NCI-H187 treated with DMSO at 0.1 percent for 48 hours (cell line): Measurements from ENCODE around the gene FIGN.

Experiments
- DNase-seq: peaks from one replicate; lab custom pipeline; 2025; lab: John Stamatoyannopoulos, UW

Gene FIGN

DNA sequence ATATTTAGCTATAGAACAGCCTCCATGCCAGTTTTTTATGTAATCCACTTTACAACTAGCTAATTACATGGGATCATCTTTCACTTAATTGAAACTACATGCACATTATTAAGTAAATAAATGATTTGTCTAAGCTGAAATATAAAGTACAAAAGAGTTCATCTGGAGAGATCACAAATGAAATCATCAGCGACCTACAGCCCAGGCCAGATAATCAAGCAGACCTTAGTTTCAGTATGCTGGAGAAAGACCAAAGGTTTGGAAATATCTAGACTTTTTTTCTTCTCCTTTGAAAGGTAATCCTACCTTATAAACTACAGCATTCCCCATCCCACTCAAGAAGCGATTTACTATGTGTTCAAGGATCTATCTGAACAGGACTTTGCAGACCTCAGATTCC is 26.5 kb downstream of the FIGN start:
- no peak for DNase-seq

DNA sequence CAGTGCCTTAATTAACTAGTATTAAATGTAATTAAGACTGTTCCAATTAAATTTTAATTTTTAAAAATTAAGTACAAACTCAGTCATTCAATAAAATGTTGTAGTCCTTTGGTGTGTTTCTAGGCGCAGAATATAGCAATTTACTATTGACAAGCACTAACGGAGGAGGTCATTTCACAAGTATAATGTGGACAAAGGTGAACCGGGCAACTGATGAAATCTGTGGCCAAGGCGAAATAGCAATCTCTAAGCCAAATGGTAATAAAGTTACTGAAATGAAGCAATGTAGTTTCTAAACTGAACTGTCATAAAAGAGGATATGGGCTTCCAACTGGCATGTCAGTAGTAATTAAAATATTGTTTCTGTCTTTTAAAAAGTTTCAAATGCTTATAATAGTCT is 27.5 kb downstream of the FIGN start:
- no peak for DNase-seq

DNA sequence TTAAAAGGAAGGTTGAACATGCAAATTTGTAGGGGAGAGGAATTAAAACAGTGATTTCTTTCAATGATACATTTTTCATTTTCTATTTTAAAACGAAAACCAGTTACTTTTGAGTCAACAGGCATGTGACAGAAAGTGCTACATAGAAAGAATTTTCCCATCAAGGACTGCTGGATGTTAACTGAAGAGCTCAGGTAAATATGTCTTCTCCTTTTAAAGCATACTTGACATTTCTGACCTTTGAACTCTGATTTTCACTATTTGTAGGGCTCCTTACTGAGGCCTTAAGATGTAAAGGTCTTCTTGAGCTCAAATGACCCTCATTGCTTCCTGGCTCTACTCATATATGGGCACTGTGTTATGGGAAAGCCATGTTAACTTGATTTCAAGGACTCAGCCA is 32.4 kb downstream of the FIGN start:
- no peak for DNase-seq

DNA sequence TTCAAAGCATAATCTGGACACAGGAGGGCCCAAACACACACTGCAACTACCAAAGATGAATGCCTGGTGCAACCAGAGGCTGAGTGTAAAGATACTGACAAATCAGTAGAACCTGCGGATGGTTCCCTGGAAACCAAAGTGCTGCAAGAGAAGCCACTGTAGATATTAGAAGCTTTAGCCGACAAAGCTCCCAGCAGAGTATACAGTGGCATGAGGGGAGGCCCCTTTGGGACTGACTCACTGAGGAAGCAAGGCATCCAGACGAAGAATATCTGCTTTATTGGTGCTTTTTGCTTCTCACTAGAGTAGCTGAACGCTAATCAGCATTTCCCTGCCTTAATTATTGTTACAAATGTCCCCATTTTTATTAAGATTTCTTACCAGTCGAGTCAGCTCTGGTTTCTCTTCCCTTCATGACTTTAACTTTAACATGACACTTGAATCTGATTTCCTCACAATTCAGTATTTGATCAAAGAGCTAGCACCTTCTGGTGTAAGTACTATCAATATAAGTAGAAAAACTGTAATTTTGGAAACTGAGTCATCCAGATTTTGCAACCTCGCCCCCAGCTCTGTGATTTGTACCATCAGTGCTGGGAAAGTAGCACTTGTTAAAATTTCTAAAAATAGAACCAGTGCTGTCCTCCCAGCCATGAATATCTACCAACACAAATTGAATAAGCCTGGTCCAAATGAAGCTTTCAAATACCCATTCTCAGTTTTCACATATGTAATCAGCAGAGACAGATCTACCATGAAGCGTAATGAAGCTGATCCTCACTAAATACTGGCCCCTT is 34.2 kb downstream of the FIGN start:
- DNase-seq = no peak

DNA sequence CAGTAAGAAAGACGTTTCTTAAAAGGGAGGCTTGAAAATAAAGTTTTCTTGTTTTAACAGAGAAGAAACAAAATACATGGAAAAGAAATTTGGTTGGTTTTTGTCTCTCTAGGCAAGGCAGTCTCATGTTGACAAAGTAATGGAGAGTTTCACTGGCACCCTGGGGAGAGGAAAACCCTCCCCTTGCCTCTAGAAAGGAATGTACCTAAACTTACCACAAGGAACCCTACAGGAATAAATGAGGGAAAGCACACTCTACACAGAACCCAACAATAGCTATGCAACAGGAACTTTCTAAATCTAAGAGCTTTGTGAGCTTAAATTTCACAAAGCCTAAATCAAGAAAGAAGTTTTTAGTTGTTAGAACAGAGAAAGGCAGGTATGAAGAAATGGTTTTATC is 37.0 kb downstream of the FIGN start:
- no peak for DNase-seq

DNA sequence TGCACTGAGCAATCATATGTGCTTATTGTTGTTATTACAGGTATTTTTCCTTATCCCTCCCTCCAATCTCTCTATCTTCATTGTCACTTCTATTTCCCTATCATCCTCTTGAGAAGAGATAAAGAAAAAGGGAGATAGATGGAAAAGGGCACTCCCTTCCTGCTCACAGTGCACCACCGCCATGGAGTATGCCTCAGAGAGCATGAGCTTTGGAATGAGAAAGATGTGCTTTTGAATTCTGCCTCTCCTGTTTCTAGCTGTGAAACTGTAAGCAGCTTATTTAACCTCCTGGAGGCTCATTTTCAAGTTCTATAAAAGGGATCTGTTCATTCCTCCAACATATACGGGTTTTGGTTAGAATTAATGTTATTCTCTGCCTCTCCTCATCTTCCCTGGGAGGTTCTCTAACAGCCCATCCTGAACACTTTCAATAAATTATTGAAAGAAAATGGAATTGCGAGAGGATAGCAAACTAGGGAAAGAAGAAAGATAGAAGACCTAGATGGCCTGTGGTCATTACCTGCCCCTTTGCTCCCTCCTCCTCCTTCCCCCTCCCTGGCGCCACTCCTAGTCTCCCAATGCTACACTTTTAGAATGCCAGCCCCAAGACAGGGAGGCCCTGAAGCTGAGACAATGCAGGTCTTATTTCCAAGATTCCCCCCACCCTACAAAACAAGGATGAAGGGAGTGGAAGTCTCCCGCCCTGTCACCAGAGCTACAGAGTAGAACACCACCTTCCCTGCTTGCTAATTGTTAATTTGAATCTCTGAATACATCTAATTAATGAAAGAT is 37.8 kb downstream of the FIGN start:
- DNase-seq = no peak

DNA sequence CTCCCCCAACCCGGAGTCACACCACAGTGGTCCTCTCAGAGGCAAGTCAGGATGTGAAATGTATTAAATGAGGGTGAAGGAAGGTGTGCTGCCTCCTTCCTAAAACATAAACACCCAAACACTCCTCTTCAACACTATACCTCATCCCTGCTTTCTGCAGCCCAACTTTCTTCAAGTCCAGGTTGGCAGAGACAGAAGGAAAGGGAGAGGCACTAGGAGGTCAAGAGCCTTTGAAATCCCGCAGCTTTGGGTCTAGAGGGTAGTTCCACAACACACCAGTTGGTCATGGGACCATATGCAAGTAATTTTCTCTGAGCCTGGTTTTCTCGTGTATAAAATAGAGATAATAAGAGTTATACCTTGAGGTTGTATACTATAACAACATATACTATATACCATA is 38.4 kb downstream of the FIGN start:
- DNase-seq = no peak

DNA sequence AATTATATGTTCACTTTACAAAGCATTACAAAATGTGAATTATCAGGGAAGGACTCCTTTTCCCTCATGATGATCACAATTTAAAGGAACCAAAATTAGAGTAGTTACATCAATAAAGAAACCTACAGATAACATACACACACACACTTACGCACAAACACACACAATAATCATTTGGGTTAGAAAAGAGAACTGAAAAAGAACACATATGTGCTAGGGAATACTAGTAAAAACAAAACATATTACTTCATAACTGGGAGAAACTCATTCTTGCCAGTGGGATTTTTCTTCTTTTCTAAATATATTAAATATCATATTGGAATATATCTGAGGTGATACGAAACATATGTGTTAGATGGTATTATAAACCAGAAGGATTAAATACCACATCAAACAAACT is 42.3 kb downstream of the FIGN start:
- no peak for DNase-seq

DNA sequence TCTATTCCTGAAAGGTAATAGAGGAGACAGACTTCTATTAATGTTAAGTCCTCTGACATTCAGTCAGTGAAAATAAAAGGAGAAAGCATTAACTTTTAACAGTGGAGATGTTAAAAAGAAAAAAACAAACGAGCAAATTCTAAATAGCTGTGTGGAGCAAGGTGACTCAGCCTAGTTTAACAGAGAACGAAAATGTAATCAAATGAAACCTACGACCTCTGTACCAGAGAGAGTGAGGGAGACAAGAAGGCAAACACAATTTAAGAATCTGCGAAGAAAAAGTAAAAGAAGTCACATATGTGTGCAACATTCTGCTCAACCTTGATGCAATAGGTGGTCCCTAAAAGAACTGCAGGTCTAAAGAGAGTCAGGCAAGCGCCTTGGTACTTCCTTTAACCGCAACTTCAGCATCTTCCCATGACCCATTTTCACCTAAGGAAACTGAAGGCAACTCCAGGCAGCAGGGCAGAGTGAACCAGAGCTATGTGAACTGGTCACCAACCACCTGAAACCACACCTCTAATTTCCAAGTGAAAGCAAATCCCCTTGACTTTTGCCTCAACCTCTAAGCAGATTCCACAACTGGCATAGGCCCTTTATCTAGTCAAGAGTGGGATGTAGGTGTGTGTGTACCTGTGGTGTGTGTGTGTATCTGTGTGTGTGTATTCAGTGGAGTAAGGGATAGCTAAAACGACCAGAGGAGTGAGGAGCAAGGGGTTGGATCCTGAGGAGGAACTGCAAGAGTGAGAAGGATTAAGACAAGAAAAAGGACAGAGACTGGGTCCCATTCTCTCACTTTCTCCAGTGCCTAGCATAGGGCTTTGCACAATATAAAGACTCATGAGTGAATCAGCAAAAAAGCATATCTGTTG is 43.0 kb downstream of the FIGN start:
- no peak for DNase-seq

DNA sequence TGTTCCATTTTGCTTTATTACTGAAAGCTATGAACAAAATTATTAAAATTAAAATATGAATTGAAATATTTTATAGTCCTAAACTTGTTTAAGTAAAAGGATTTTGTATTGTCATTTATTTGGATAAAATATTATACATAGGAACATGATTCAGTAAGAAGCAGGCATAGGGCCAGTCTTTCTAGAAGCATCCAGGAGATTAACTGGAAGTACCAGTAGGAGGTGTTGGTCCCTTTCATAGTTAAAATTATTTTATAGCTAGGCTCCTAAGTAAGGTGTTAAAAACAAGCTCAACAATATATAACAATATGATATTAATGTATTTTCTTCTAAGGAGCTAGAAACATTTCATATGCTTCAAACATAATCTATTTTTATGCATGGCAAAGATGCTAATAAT is 43.7 kb downstream of the FIGN start:
- DNase-seq = no peak

DNA sequence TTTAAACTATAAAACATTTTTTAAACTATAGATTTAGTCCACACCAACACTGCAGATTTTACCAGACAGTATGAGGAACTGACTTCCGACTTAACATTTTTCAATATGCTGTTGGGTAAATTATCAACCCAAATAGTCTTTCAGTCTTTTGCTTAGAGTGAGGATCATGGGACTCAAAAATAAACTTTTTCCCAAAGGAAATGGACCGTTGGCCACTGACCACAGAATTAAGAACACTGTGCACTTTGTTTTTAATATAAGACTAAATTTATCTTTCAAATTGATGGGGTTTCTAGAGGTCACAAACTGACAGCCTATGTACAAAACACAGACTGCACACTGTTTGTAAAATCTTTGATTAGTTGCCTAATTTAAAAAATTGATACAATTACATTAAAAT is 44.9 kb downstream of the FIGN start:
- no peak for DNase-seq

DNA sequence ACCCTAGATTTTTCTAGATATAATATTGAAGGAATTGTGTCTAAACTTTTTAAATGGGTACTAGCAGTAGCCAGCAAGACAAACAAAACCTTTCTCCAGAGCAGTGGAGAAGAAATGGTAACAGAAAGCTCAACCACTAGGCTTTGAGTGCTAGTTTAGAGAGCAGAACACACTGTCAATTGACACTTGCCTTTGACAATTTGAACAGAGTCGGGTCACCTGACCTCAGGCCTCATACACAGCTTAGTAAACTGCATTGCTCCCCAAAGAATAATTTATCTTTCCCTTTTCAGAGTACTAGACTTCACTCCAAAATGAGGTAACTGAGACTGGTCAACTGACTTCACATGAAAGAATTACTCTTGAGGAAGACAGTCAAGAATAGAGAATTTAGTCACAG is 48.6 kb downstream of the FIGN start:
- no peak for DNase-seq

DNA sequence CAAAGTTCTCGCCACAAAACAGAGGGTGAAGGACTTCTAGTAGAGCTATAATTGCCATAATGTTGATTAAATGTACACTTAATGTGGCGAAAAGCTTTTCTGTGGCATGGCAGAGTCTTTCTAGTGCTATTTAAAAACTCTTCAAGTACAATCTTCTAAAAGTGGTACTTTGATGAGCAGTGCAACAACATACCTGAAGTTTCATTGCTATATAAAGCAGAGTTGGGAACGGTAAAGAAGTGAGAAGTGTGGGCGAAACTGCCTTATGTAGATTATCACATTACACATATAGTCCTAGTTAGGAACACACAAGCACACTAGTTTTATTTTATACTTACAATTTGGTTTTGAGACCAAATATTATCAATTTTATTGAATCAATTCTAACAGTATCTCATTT is 49.5 kb downstream of the FIGN start:
- peak; percentile 41 for DNase-seq

DNA sequence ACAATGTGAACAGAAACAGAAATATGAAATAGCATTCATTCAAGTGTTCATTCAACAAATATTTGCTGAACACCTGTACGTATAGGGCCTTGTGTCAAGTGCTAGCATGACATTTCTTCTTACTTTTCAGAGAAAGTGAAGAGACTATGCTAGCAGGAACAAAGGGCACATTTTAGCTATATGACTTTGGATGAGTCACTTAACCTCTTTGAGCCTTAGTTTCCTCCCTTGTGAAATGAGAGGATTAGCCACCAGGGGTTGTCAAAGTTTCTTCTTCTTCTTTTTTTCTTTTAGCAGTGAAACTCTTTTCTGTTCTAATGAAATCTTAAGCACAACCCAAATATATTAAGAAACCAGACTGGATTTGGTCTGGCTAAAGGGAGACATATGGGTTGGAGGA is 53.1 kb downstream of the FIGN start:
- DNase-seq = no peak

DNA sequence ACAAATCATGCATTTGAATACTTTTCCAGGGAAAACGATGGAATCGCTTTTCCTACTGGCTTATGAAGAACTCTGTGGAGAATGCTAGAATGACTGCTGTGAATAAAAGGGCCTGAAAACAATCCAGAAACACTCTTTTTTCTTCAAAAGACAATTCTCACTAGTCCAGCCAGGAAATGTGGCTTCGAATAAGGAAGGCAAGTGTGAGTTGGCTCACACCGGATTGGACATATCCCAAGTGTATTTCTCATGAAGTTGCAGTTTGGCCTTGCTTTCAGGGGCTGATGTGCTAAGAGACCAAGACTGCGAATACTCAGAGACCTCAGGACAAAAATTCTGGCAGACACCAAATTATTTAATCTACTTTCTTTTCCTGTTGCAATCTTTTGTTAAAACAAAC is 54.1 kb downstream of the FIGN start:
- DNase-seq = no peak

DNA sequence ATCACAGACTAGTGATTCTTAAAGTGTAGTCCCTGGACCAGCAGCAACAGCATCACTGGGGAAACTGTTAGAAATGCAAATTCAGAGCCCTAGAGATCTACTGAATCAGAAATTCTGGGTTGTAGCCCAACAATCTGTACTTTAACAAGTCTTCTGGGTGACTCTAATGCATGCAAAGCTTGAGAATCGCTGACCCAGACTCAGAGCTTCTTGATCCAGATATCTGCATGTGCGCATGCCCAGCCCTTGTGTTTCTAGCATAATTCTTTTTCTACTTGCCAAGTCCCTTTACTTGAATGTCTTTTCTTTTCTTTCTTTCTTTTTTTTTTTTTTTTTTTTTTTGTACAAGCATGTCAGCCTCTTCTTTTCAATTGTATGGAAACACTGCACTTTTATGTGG is 60.4 kb downstream of the FIGN start:
- DNase-seq = no peak

DNA sequence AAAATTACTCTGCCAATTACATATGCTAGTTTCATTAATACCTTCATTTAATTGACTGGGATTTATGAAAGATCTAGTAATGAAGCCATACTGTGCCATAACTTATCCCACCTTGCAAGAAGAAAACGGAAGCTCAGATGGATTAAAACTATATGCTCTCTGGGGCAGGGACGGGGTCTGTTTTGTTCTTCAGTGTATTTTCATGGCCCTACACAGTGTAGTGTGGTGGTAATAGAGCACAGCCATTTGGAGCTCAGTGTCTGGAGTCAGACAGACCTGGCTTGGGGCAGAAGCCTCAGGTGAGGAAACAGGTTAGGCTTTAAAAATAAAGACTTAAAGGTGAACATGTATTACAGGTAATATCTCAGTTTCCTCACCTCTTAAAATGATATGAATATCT is 62.3 kb downstream of the FIGN start:
- no peak for DNase-seq

DNA sequence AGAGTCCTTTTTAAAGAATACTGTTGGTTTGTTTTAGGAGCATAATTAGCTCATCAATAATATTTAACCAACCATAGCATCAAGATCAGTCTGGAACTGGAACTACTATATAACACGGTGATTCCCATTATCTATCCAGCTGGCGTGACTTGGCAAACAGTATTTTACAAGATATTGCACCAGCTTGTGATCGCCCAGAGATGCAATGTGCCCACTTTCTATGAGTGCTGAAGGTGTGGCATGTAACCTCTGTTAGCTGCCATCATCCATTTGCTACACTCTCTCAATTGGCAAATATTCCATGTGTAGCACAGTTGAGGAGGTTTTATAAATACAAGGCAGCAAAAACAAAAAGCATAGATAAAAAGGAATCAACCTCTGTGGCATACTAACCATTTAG is 64.9 kb downstream of the FIGN start:
- peak; percentile 6 for DNase-seq

DNA sequence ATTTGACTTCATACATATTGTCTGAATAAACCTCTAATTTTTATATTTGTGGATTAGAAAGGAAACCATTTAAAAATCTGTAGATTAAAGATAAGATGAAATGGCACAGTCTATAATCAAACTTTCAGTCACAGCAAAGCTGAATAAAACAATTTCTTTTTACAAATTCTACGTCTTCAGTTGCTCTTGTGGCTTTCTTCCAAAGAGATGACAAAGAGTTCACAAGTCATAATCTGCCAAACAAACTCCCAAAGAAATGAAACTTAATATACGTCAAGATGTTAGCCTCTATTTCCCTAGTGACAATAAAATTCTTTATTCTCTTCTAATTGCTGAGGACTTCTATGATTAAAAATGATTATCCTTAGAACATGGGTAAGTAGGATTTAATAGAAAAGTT is 66.3 kb downstream of the FIGN start:
- no peak for DNase-seq

DNA sequence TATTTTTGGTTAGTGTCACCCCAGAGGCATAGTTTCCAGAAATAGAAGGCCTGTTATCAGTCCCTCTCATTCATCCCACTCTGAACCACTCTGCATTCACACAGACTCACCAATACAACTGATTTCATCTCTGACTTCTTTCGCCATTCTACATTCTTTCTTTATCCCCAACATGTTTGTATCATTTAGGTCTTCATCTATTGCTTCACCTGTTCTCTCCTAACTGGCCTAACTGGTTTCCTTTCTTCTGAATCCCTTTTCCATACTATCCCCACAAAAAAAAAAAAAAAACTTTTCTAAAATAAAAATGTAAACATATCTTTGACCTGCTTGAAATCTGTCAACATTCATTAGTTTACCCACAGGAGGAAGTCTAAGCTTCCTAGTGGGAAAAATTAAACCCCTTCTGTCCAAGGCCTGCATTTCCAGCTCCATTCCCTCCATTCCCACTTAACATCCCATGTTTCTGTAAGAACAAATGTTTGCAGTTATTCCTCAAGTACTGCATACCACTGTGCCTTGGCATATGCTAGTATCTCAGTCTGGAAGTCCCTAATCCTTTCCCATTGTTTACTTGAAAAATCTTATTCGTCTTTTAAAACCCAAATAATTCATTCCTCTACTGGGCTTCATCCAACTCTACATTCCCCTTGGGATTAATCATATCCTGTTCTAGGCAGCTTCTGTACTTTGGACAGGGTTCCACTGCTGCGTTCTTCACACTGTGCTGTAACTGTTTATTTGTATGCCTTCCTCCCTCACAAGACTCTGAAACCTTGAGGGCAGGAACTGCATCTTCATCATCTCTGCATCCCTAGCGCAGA is 68.5 kb downstream of the FIGN start:
- no peak for DNase-seq

DNA sequence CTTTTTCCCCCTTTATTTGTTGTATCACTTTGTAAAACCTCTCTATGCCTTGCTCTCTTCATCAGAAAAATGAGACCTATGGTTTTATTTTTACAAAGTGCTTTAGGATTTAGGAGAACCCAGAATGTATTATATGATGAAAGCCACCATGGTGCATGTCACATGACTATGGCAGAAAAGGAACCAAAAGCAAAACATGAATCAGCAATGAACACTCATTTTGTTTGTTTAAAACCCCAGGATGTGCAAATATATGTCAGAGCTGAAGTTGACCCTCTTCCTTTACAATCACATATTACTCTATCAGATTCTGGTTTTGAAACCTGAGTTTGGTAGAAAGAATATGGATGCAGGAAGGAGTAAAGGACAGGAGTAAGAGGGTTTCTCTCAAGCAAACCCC is 70.0 kb downstream of the FIGN start:
- DNase-seq = no peak

DNA sequence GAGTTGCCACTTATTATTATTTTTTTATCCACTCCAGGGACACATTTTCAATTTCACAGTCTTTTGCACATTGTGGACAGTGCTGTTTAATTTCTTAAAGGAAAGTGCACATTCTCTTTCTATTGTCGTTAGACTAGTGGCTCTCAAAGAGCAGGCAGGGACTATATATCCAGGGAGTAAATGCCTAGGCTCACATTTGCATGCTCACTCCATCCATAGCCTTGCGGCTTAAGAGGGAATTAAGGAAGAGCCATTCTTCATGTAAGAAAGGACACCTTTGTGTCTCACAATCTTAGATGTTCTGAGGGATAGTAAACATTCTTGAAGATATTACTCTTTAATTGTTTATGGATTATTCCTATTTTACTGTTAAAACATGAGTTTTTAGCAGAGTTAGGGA is 70.8 kb downstream of the FIGN start:
- no peak for DNase-seq
